ENCODE results near the gene SKAP1. TPM values are rescaled to one million over a fixed set of nuclear protein-coding genes. Genes with fewer than 3 reads are reported as not detected.

Gene SKAP1
- total RNA-seq, 1 donor from 2014 or later, result 51.9 TPM

DNA sequence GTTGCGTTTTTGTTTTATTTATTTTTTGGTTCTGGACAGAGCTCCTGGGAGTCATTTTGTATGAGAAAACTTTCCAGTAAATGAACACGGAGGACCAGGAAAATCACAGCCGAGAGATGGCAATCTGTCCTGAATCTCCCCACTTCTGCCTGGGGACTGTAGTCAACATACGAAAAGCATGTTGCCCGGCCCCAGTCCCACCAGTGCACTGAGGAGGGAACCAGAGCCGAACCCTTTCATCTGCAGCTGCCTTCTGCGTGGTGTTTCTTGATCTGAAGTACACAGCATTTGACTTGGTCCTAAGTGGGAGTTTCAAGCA, 303.5 kb downstream of the SKAP1 start:
- H3K27ac Mint-ChIP-seq, result no peak overlapping the region

DNA sequence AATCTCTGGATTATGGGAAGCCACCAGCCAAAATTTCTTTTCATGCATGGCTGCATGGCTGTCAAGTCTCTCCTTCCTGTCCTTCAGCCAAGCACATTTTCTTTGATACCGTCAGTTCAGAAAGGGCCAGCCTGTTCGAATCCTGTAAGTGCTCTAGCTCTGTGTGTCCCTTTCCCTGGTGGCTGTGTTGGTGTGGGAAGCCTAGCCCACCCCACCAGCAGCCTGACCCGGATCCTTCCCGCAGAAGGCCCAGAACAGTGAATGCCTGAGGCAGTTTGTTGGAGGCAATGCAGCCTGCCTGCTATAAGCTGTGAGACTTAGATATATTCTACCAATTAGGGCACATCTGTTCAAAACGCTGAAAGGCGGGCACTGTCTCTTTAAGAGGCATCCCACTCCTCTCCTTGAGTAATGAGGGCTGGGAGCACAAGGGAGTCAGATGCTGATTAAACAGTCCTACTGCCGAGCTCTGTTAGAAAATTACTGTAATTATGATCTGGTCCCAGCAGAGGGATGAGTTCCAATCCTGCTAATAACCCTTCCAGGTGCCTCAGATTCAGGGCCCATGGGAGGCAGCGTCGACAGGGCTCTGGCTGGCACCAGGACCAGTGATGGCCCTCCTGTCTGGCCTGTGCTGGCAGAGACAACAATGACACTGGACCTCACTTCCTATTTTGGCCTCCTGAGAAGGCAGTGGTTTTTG, 304.0 kb downstream of the SKAP1 start:
- Mint-ChIP-seq H3K4me1 (ENCODE audit: low read depth) (peaks cover 6% of the 10 kb centered on the region), H3K27ac (no peak overlapping the region), H3K4me3 (no peak overlapping the region), H3K27me3 (ENCODE audit: insufficient read depth) (no peaks in the 10 kb centered on the region), H3K9me3 (no peaks in the 10 kb centered on the region), H3K36me3 (ENCODE audit: low read depth) (peaks cover 21% of the 10 kb centered on the region)
- intact Hi-C loops (cut with micrococcal nuclease), result no loop called here
- DNase-seq (ENCODE audit: low spot score), result no peak

More for the DNA sequence above, 303.5 kb downstream of the SKAP1 start:
- DNase-seq (ENCODE audit: low spot score), result no peak
- peaks cover 17% of the 10 kb centered on the region for H3K36me3 Mint-ChIP-seq (ENCODE audit: low read depth)
- H3K9me3 Mint-ChIP-seq, result no peaks in the 10 kb centered on the region
- intact Hi-C loops (cut with micrococcal nuclease), result no loop called here
- H3K4me1 Mint-ChIP-seq (ENCODE audit: low read depth), result peaks cover 11% of the 10 kb centered on the region
- H3K4me3 Mint-ChIP-seq, result no peak overlapping the region
- no peaks in the 10 kb centered on the region for H3K27me3 Mint-ChIP-seq (ENCODE audit: insufficient read depth)

DNA sequence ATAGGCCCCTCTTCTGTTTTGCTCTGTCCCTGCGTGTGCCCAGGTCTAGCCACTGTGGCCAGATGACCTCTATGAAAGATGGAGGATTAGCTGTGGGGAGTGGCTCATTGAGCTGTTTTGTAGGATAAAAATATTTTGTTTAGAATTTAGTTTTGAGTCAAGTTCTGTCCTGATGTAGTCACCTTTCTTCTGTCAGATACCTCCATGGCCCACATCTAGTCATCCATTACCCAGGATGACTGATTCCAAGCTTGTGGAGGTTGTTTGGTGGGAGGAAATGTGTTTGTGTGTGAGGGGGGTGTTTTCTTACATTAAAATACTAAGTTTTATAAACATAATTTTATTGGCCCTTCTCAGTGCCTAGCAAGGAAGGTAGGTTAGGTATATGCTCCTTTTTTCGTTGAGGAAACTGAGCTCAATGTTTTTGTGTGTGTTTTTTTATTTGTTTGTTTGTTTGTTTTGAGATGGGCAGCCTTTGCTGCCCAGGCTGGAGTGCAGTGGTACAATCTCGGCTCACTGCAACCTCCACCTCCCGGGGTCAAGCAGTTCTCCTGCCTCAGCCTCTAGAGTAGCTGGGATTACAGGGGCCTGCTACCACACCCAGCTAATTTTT, 306.1 kb downstream of the SKAP1 start:
- Mint-ChIP-seq H3K27ac (peak overlapping the region; percentile 51), H3K4me3 (no peak overlapping the region), H3K4me1 (ENCODE audit: low read depth) (peaks cover 5% of the 10 kb centered on the region), H3K9me3 (no peaks in the 10 kb centered on the region), H3K36me3 (ENCODE audit: low read depth) (peaks cover 25% of the 10 kb centered on the region), H3K27me3 (ENCODE audit: insufficient read depth) (no peaks in the 10 kb centered on the region)
- DNase-seq (ENCODE audit: low spot score), result no peak
- intact Hi-C loops (cut with micrococcal nuclease), result no loop called here

DNA sequence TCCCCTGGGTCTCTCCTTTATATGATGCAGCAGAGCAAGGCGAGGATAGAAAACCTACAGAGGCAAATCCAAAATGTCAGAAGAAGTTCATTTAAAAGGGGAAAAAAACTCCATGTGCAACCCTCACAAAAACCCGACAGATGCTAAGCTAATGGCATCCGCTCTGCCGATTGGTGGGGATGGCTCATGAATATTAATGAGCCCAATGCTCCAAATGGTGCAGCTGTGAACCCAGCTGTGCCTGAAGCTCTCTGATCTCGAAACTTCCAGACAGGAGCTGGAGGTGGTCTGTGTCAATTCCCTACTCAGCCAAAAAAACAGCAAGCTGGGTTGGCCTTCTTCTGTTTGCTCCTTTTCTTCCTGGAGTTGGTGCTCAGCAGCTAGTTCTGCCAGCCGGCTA, 306.9 kb downstream of the SKAP1 start:
- H3K27me3 Mint-ChIP-seq (ENCODE audit: insufficient read depth), result no peaks in the 10 kb centered on the region
- intact Hi-C loops (cut with micrococcal nuclease), result no loop called here
- DNase-seq (ENCODE audit: low spot score), result no peak
- H3K36me3 Mint-ChIP-seq (ENCODE audit: low read depth), result peaks cover 28% of the 10 kb centered on the region
- H3K4me3 Mint-ChIP-seq, result no peak overlapping the region
- H3K4me1 Mint-ChIP-seq (ENCODE audit: low read depth), result peaks cover 5% of the 10 kb centered on the region
- H3K27ac Mint-ChIP-seq, result peak overlapping the region; percentile 51
- no peaks in the 10 kb centered on the region for H3K9me3 Mint-ChIP-seq

GRCh38 chr17:48122665-48123045, 307.4 kb downstream of the SKAP1 start:
- H3K27ac Mint-ChIP-seq, result no peak overlapping the region
- intact Hi-C loops (cut with micrococcal nuclease), result no loop called here
- H3K9me3 Mint-ChIP-seq, result no peaks in the 10 kb centered on the region
- no peaks in the 10 kb centered on the region for H3K27me3 Mint-ChIP-seq (ENCODE audit: insufficient read depth)
- no peak overlapping the region for H3K4me3 Mint-ChIP-seq
- peaks cover 5% of the 10 kb centered on the region for H3K4me1 Mint-ChIP-seq (ENCODE audit: low read depth)
- H3K36me3 Mint-ChIP-seq (ENCODE audit: low read depth), result peaks cover 33% of the 10 kb centered on the region
- no peak for DNase-seq (ENCODE audit: low spot score)

GRCh38 chr17:48121923-48122664, 307.9 kb downstream of the SKAP1 start:
- peaks cover 35% of the 10 kb centered on the region for H3K36me3 Mint-ChIP-seq (ENCODE audit: low read depth)
- no peaks in the 10 kb centered on the region for H3K27me3 Mint-ChIP-seq (ENCODE audit: insufficient read depth)
- H3K4me1 Mint-ChIP-seq (ENCODE audit: low read depth), result peaks cover 5% of the 10 kb centered on the region
- intact Hi-C loops (cut with micrococcal nuclease), result no loop called here
- DNase-seq (ENCODE audit: low spot score), result no peak
- H3K4me3 Mint-ChIP-seq, result no peak overlapping the region
- no peaks in the 10 kb centered on the region for H3K9me3 Mint-ChIP-seq
- H3K27ac Mint-ChIP-seq, result no peak overlapping the region

DNA sequence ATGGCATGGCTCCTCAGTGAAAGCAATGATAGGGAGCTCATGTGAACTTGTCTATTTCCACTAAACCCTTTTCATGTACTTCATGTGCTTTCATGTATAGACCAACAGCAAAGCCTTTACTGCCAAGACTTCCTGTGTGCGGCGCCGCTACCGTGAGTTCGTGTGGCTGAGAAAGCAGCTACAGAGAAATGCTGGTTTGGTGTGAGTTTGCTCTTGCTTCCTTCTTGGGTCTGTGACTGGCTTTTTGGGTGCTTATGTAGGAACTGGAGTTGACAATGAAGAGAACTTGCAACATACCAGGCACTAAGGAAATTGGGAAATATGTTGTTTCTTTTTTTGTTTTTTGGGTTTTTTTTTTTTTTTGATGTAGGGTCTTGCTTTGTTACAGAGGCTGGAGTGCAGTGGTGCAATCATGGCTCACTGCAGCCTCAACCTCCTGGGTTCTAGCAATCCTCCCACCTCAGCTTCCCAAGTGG, 316.8 kb downstream of the SKAP1 start:
- intact Hi-C loops (cut with micrococcal nuclease), result loop anchor here (1.0 kb wide), 1 partner anchor 18 kb away; no protein-coding TSS in a partner anchor
- peaks cover 43% of the 10 kb centered on the region for H3K4me1 Mint-ChIP-seq (ENCODE audit: low read depth)
- DNase-seq (ENCODE audit: low spot score), result peak; percentile 57
- H3K4me3 Mint-ChIP-seq, result peak overlapping the region; percentile 15
- no peaks in the 10 kb centered on the region for H3K27me3 Mint-ChIP-seq (ENCODE audit: insufficient read depth)
- no peaks in the 10 kb centered on the region for H3K9me3 Mint-ChIP-seq
- peak overlapping the region; percentile 46 for H3K27ac Mint-ChIP-seq
- peaks cover 31% of the 10 kb centered on the region for H3K36me3 Mint-ChIP-seq (ENCODE audit: low read depth)

- Mint-ChIP-seq H3K4me3 (peak overlapping the region; percentile 27), H3K27ac (peak overlapping the region; percentile 86), H3K4me1 (ENCODE audit: low read depth) (peaks cover 52% of the 10 kb centered on the region), H3K27me3 (ENCODE audit: insufficient read depth) (no peaks in the 10 kb centered on the region), H3K36me3 (ENCODE audit: low read depth) (peaks cover 31% of the 10 kb centered on the region), H3K9me3 (no peaks in the 10 kb centered on the region)
- intact Hi-C loops (cut with micrococcal nuclease), result no loop called here
- DNase-seq (ENCODE audit: low spot score), result no peak
Measured at GRCh38 chr17:48111937-48112241, 318.1 kb downstream of the SKAP1 start.

GRCh38 chr17:48110761-48111160, 319.3 kb downstream of the SKAP1 start:
- H3K4me1 Mint-ChIP-seq (ENCODE audit: low read depth), result peaks cover 55% of the 10 kb centered on the region

DNA sequence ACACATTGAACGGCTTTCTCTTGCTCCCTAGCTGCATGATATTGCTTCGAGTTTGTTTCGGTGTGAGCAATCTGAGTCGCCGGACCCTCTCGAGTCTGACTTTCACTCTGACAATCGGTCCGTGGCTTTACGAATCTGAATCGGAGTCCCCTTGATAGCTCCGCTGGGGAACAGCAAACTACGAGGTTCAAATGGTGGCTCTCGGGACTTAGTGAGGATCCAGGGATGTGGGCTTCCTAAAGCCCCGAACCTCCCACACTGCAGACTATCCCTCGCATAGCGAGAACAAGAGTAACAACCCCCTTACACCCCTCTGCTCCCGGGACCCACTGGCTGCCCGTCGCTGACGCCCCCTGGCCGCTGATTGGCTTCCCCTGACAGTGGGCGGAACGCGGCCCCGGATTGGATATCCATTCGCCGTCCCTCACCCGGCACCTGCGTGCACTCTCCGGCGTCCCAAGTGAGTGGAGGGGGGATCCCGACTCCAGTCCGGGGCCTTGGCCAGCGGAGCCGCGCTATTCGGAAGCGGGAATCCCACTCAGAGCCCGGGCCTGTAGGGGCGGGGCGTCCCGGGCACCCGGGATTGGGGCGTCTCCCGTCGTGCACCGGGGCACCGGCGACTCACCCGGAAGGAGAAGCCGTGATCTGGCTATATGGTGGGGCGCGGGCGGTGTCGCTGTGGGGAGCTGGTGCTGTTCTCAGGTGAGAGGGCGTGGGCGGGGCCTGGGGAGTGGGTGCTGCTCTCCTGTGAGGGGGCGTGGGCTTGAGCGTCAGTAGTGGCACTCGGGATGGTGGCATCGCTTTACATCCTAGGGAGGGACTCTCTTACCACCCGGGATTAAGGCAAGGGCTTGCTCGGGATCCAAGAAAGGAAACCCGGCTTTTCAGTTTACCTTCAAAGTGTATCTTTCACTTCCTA, 322.6 kb downstream of the SKAP1 start, which contains the start of gene SNX11:
Gene SNX11 (plus strand): TSS at position 630 of the 919 bp plus-strand sequence. CDS start 4,278 bp downstream, outside the sequence.
- DNase-seq (ENCODE audit: low spot score), result peak; percentile 91
- Mint-ChIP-seq H3K36me3 (ENCODE audit: low read depth) (peaks cover 25% of the 10 kb centered on the region), H3K4me3 (peak within 1 kb of the TSS; percentile 100), H3K4me1 (ENCODE audit: low read depth) (peaks cover 63% of the 10 kb centered on the region), H3K9me3 (no peaks in the 10 kb centered on the region), H3K27ac (peak within 1 kb of the TSS; percentile 99), H3K27me3 (ENCODE audit: insufficient read depth) (no peaks in the 10 kb centered on the region)
- intact Hi-C loops (cut with micrococcal nuclease), result loop anchor here (1.0 to 10.0 kb wide), 6 partner anchors 27 to 347 kb away; partner anchors contain the start of genes NFE2L1, PNPO and SP2

More at GRCh38 chr17:48110761-48111160, 319.3 kb downstream of the SKAP1 start:
- Mint-ChIP-seq H3K9me3 (no peaks in the 10 kb centered on the region), H3K27me3 (ENCODE audit: insufficient read depth) (no peaks in the 10 kb centered on the region), H3K4me3 (no peak overlapping the region), H3K36me3 (ENCODE audit: low read depth) (peaks cover 31% of the 10 kb centered on the region), H3K27ac (no peak overlapping the region)
- intact Hi-C loops (cut with micrococcal nuclease), result no loop called here
- no peak for DNase-seq (ENCODE audit: low spot score)

DNA sequence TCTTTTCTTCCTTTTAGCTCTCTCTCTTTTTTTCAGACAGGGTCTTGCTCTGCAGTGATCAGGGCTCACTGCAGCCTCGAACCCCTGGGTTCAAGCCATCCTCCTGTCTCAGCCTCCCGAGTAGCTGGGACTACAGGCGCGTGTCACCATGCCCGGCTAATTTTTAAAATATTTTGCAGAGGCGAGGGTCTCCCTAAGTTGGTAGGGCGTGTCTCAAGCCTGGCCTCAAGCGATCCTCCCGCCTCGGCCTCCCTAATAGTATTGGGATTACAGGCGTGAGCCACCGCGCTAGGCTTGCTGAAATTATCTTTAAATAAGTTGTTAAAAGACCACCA, 323.2 kb downstream of the SKAP1 start:
- no peak for DNase-seq (ENCODE audit: low spot score)
- Mint-ChIP-seq H3K4me1 (ENCODE audit: low read depth) (peaks cover 62% of the 10 kb centered on the region), H3K27me3 (ENCODE audit: insufficient read depth) (no peaks in the 10 kb centered on the region), H3K27ac (no peak overlapping the region), H3K36me3 (ENCODE audit: low read depth) (peaks cover 19% of the 10 kb centered on the region), H3K9me3 (no peaks in the 10 kb centered on the region), H3K4me3 (peak overlapping the region; percentile 100)
- intact Hi-C loops (cut with micrococcal nuclease), result loop anchor here (1.0 to 10.0 kb wide), 6 partner anchors 26 to 348 kb away; partner anchors contain the start of genes NFE2L1, PNPO and SP2

DNA sequence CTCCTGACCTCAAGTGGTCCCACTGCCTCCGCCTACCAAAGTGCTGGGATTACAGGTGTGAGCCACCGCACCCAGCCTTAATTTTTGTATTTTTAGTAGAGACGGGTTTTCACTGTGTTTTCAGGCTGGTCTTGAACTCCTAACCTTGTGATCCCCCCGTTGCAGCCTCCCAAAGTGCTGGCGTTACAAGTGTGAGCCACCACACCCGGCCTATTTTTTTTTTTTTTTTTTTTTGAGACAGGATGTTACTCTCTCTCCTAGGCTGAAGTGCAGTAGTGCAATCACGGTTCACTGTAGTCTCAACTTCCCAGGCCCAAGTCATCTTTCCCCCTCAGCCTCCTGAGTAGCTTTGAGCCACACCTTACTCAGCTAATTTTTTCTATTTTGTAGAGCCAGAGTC, 325.6 kb downstream of the SKAP1 start:
- Mint-ChIP-seq H3K27me3 (ENCODE audit: insufficient read depth) (no peaks in the 10 kb centered on the region), H3K9me3 (no peaks in the 10 kb centered on the region), H3K4me1 (ENCODE audit: low read depth) (peaks cover 63% of the 10 kb centered on the region), H3K4me3 (no peak overlapping the region), H3K36me3 (ENCODE audit: low read depth) (peaks cover 17% of the 10 kb centered on the region), H3K27ac (no peak overlapping the region)
- intact Hi-C loops (cut with micrococcal nuclease), result loop anchor here (10.0 kb wide), 1 partner anchor 350 kb away; no protein-coding TSS in a partner anchor
- DNase-seq (ENCODE audit: low spot score), result no peak
